IPS DF 19.7 (cell line): ENCODE measurements around the gene SNAI1.

Source experiments
- DNase-seq: peaks from one replicate; pipeline ENCODE4 v3.0.0-alpha.2; 2013; ENCODE audit warnings: low read depth, low spot score

SNAI1 gene

GRCh38 chr20:50013976-50014375 lies 31.2 kb downstream of the SNAI1 start:
- DNase-seq, result no peak

GRCh38 chr20:50014570-50015562 lies 32.1 kb downstream of the SNAI1 start:
- no peak for DNase-seq

DNA sequence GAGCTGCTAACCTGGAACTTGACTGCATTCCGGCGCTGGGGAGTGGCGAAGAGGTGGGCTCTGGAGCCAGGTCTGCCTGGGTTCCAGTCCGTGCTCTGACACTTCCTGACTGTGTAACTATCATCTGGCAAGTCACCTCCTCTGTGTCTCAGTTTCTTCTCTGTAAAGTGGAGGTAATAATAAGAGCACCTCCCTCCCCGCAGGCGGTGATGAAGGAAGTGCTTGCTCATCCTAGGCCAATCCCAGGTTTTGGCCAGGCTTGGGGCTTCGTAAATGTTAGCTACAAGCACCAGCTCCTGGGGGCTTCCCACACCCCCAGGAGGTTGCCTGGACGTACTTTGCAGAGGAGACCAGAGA lies 32.8 kb downstream of the SNAI1 start:
- no peak for DNase-seq

- DNase-seq, result no peak
Observed at GRCh38 chr20:50015993-50016770, 33.4 kb downstream of the SNAI1 start.

GRCh38 chr20:50017160-50017559 lies 34.4 kb downstream of the SNAI1 start:
- no peak for DNase-seq

- no peak for DNase-seq
Observed at GRCh38 chr20:50017576-50018248, 34.9 kb downstream of the SNAI1 start.

- DNase-seq, result no peak
Observed at GRCh38 chr20:50019466-50020256, 36.9 kb downstream of the SNAI1 start.

DNA sequence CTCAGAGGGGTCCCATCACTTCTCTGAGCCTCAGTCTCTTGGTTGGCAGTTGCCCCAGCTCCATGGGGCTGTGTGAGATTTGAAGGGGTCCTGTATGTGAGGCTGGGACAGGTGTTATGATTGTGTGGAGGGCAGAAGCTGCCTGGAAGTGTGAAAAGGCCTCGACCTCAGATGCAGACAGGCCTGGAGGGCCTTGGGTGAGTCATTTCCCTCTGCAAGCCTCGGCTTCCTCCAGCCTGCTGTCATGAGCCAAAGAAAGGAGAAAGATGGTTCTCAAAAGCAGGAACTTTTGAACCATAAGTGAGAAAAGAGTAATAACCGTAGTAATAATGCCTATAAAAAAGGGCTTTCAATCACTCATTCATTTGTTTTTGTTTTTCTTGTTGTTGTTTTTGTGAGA lies 37.5 kb downstream of the SNAI1 start:
- no peak for DNase-seq

GRCh38 chr20:50022676-50023075 lies 39.9 kb downstream of the SNAI1 start:
- no peak for DNase-seq

GRCh38 chr20:50023116-50023805 lies 40.5 kb downstream of the SNAI1 start:
- DNase-seq, result no peak

DNA sequence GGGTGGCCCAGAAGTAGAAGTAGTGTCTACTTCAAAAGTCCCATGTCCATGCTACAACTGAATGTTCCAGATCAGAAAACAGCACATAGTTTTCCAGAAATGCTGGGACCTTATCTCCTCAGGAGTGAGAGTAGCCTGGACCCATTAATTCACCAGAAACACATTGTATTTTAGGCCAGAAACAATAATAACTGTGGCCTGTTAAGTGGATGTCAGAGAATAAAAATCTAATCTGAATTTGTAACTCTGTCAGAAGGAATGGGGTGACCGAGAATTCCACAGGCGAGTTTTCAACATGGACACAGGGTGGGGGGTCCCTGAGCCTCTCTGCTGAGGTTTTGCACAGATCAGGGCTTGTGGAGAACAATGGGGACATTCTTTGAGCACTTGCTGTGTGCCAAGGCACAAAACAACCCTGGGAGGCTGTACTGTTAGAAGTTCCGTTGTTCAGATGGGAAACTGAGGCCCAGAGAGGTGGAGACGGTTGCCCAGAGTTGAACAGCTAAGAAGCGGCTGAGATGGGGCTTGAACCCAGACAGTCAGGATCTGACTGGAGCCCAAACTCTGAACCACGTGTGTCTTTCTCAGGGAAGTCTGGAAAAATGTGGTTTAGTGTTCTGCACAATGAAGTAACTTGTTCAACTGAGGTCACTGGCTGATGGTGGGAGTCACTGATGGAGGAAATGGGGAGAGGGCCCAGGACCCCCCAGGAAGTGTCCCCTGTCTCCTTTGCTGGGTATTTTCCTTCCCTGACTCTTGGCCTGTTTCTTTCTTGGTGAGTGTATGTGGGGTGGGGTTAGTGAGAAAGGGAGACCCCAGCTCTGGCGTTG lies 44.2 kb downstream of the SNAI1 start:
- no peak for DNase-seq

DNA sequence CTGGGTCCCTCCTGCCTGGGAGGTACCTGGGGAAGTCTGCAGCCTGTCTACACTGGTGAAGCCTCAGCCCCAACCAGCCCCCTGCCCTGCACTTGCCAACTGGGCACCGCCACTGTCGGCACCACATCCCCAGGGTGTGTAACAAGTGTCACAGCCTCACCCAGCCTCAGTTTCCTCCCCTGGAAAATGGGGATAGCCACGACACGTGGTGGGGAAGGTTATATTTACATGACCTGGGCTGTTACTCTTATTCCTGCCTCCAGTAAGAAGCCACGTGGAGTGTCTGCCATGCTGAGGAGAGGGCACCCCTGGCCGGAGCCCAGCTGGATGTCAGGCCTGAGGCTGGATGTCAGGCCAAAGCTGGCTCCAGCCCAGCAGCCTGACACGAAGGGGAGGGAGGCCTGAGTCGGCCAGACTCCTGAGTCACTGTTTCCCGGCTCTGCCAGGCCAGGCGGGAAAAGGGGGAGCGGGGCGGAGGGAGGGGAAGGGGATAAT lies 44.9 kb downstream of the SNAI1 start:
- no peak for DNase-seq

- no peak for DNase-seq
Observed at GRCh38 chr20:50029083-50029696, 46.4 kb downstream of the SNAI1 start.

DNA sequence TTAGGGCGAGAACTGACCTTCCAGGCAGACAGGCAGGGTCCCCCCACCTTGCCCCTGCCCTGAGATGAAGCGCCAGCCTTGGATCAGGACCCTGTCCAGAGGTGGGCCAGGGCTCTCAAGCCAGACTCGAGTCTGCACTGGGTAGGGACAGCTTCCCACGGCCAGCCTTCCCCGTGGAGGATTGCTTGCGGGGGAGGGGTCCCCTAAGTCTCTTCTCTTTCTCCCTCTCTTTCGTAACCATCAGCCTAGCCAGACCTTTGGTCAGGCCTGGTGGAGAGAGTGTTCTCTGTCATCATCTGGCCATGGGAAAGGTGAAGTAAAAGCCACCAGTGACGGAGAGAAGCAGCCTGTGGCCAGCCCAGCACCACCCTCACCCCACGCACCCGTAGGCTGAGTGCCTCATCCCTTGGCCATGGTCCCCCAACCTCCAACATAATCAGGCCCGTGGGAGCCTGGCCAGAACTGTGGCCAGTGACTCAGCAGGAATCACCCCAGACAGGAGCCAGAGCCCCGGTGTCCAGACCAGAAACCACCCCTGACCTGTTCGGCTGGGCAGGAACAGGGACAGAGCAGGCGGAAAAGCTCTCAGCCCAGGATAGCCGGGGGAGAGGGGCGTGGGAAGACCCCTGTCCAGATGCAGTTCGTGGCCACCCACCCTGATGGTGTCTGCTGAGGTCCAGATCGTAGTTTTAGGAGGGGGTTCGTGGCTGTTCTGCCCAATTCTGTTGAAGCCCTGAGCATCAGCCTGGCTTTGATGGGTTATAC lies 47.1 kb downstream of the SNAI1 start:
- no peak for DNase-seq

DNA sequence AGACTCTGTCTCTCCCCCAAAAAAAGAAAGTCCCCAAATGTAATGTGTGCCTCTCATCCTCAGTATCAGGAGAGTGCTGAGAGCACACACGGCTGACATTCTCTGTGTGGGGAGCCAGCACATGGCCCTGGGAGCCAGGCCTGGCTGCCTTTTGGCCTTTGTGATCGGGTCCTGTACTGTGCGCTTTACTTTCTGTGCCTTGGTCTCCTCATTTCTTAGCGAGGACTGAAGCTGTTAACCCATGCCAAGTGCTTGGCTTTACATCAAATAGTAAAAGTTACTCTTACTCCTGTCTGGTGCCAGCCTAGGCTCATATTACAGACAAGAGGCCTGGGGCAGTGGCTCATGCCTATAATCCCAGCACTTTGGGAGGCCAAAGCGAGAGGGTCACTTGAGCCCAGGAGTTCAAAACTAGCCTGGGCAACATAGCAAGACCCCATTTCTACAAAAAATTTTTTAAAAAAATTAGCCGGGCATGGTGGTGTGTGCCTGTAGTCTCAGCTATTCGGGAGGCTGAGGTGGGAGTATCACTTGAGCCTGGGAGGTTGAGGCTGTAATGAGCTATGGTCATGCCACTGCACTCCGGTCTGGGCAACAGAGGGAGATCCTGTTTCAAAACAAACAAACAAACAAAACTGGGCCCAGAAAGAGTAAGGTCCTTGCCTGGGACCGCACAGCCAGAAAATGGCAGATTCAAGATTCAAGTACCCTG lies 50.3 kb downstream of the SNAI1 start:
- no peak for DNase-seq

- no peak for DNase-seq
Observed at GRCh38 chr20:50034567-50035180, 51.9 kb downstream of the SNAI1 start.

DNA sequence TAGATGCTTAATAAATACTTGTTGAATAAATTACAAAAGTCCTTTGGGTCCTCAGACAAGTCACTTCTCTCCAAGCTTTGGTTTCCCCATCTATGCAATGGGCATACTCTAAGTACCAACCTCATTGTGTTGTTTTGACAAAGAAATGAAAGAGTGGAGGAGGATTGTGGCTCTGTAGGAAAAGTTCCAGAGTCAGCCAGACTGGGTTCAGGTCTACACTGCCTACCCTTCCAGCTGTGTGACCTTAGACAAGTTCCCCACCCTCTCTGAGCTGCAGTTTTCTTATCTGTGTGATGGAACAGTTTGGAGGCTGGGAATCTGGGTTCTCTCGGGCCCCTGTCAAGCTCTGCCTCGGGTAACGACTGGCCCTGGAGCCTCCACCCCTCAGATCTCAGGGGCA lies 53.9 kb downstream of the SNAI1 start:
- no peak for DNase-seq
